IMR-90 (cell line): ENCODE results near the gene RAB36. TPM values are rescaled to one million over a fixed set of nuclear protein-coding genes. Genes with fewer than 3 reads are reported as not detected.

Source experiments
- ATAC-seq: fragments of 200-7000 bp; cut with Tn5 transposase; 2 replicates; pipeline ENCODE4 v1.9.1; 2020; ENCODE audit warnings: low read depth, mild to moderate bottlenecking, moderate library complexity
- BruUV-seq: library from RNA; stranded (reverse); fragments of 400-500 nt; replicated peaks from 2 replicates; lab custom pipeline; 2021; lab: Mats Ljungman, UMichigan
- CTCF ChIA-PET: fragments of 300-600 bp; formaldehyde crosslinking; extraction: SDS; loops from one replicate; lab custom pipeline; 2021; ENCODE audit warnings: antibody characterized with exemption; lab: Yijun Ruan, JAX
- POLR2A ChIA-PET: fragments of 300-600 bp; sonication (Branson Sonifier 250); formaldehyde crosslinking; loops from one replicate; lab custom pipeline; 2022; ENCODE audit warnings: antibody characterized with exemption; ENCODE audit not compliant: unreplicated experiment; lab: Charles Lee
- DNase-seq: peaks from one replicate; pipeline ENCODE4 v3.0.0; 2013
- H2AFZ ChIP-seq: replicated peaks from 2 replicates; pipeline ENCODE3; 2013; ENCODE audit warnings: low read length, mild to moderate bottlenecking; ENCODE audit not compliant: poor library complexity
- H2AK5ac ChIP-seq: 2 replicates; pipeline ENCODE4 v1.6.1; 2013; ENCODE audit warnings: low read depth, low read length, inconsistent platforms
- H2AK9ac ChIP-seq: replicated peaks from 2 replicates; pipeline ENCODE3; 2013; ENCODE audit warnings: mild to moderate bottlenecking, low read depth, low read length, moderate library complexity; ENCODE audit not compliant: poor library complexity
- H2BK120ac ChIP-seq: 2 replicates; pipeline ENCODE4 v1.6.1; 2013; ENCODE audit warnings: low read depth, low read length, inconsistent platforms
- H2BK15ac ChIP-seq: 3 replicates; pipeline ENCODE4 v1.6.1; 2013; ENCODE audit warnings: low read depth, low read length, inconsistent platforms
- H2BK20ac ChIP-seq: 2 replicates; pipeline ENCODE4 v1.6.1; 2013; ENCODE audit warnings: low read depth, mild to moderate bottlenecking, inconsistent platforms, low read length, moderate library complexity
- H2BK5ac ChIP-seq: 2 replicates; pipeline ENCODE4 v1.6.1; 2013; ENCODE audit warnings: mild to moderate bottlenecking, low read depth, low read length, inconsistent platforms; ENCODE audit not compliant: poor library complexity, severe bottlenecking
- H3K14ac ChIP-seq: replicated peaks from 2 replicates; pipeline ENCODE4 v1.6.1; 2013; ENCODE audit warnings: low read depth, low read length, inconsistent platforms
- H3K18ac ChIP-seq: 2 replicates; pipeline ENCODE4 v1.6.1; 2013; ENCODE audit warnings: low read depth, low read length, control low read depth
- H3K23ac ChIP-seq: 2 replicates; pipeline ENCODE4 v1.6.1; 2013; ENCODE audit warnings: low read depth, low read length, inconsistent platforms
- H3K27ac ChIP-seq: 2 replicates; pipeline ENCODE4 v1.5.1; 2013; ENCODE audit warnings: mild to moderate bottlenecking, control low read depth, low read length; ENCODE audit not compliant: insufficient read depth
- H3K27me3 ChIP-seq: 2 replicates; pipeline ENCODE4 v1.6.1; 2013; ENCODE audit warnings: low read length; ENCODE audit not compliant: control insufficient read depth, insufficient read depth
- H3K36me3 ChIP-seq: 2 replicates; pipeline ENCODE4 v1.6.1; 2013; ENCODE audit warnings: low read length, mixed read lengths; ENCODE audit not compliant: control insufficient read depth, insufficient read depth
- H3K4ac ChIP-seq: 2 replicates; pipeline ENCODE4 v1.6.1; 2013; ENCODE audit warnings: low read depth, low read length, inconsistent platforms
- H3K4me1 ChIP-seq: 2 replicates; pipeline ENCODE4 v1.6.1; 2013; ENCODE audit warnings: low read length, mixed read lengths; ENCODE audit not compliant: control insufficient read depth, insufficient read depth
- H3K4me2 ChIP-seq: 2 replicates; pipeline ENCODE4 v1.6.1; 2013; ENCODE audit warnings: low read depth, mild to moderate bottlenecking, control low read depth, low read length, moderate library complexity
- H3K4me3 ChIP-seq: 2 replicates; pipeline ENCODE4 v1.5.1; 2013; ENCODE audit warnings: low read depth, mild to moderate bottlenecking, control low read depth, low read length, moderate library complexity; ENCODE audit not compliant: insufficient read depth
- H3K56ac ChIP-seq: 2 replicates; pipeline ENCODE4 v1.6.1; 2013; ENCODE audit warnings: low read length, inconsistent platforms; ENCODE audit not compliant: insufficient read depth; ENCODE audit errors: extremely low read depth
- H3K79me1 ChIP-seq, 2 experiments: 2 replicates each; pipeline ENCODE4 v1.6.1; 2013; ENCODE audit warnings: low read length in 2 of 2, inconsistent platforms in 1 of 2, low read depth in 1 of 2
- H3K9ac ChIP-seq: 2 replicates; pipeline ENCODE4 v1.6.1; 2013; ENCODE audit warnings: low read depth, low read length, control low read depth
- H3K9me1 ChIP-seq: 2 replicates; pipeline ENCODE4 v1.6.1; 2013; ENCODE audit warnings: low read length, inconsistent platforms; ENCODE audit not compliant: insufficient read depth
- H3K9me3 ChIP-seq: 2 replicates; pipeline ENCODE4 v1.6.1; 2013; ENCODE audit warnings: low read length; ENCODE audit not compliant: control insufficient read depth, insufficient read depth
- H4K20me1 ChIP-seq: 2 replicates; pipeline ENCODE4 v1.6.1; 2013; ENCODE audit warnings: low read length, inconsistent platforms; ENCODE audit not compliant: insufficient read depth
- H4K5ac ChIP-seq: 2 replicates; pipeline ENCODE4 v1.6.1; 2013; ENCODE audit warnings: mild to moderate bottlenecking, low read depth, low read length, control low read depth
- H4K8ac ChIP-seq, 2 experiments: 2 replicates each; pipeline ENCODE4 v1.6.1; 2013; ENCODE audit warnings: low read depth in 2 of 2, low read length in 2 of 2, control low read depth in 1 of 2, inconsistent platforms in 1 of 2
- H4K91ac ChIP-seq: 2 replicates; pipeline ENCODE4 v1.6.1; 2013; ENCODE audit warnings: low read depth, low read length, inconsistent platforms; ENCODE audit not compliant: insufficient read depth
- CEBPB ChIP-seq: IDR thresholded peaks from 2 replicates; pipeline ENCODE4 v1.6.1; 2012; ENCODE audit warnings: low read depth, low read length, improper control_type of control experiment
- FOS ChIP-seq: fragments of 150-350 bp; IDR thresholded peaks from 2 replicates; pipeline ENCODE4 v1.6.1; 2016; ENCODE audit warnings: low read depth, low read length
- MAFK ChIP-seq: IDR thresholded peaks from 2 replicates; pipeline ENCODE4 v1.6.1; 2012; ENCODE audit warnings: low read depth, low read length, improper control_type of control experiment
- MAZ ChIP-seq: IDR thresholded peaks from 2 replicates; pipeline ENCODE4 v1.6.1; 2012; ENCODE audit warnings: low read depth, mild to moderate bottlenecking, low read length, improper control_type of control experiment, moderate library complexity, borderline replicate concordance
- POLR2A ChIP-seq: IDR thresholded peaks from 2 replicates; pipeline ENCODE4 v1.6.1; 2012; ENCODE audit warnings: mild to moderate bottlenecking, low read depth, low read length
- RAD21 ChIP-seq: IDR thresholded peaks from 2 replicates; pipeline ENCODE4 v1.6.1; 2012; ENCODE audit warnings: low read length, improper control_type of control experiment
- RCOR1 ChIP-seq: IDR thresholded peaks from 2 replicates; pipeline ENCODE4 v1.6.1; 2012; ENCODE audit warnings: mild to moderate bottlenecking, low read length, improper control_type of control experiment; ENCODE audit not compliant: insufficient replicate concordance
- WGBS, 2 experiments: methylation state at CpG; one replicate each; pipeline versions ENCODE4 v1.1.5 to v1.1.7; 2013; ENCODE audit warnings: missing lambda C conversion rate in 2 of 2; ENCODE audit not compliant: insufficient read length in 1 of 2; ENCODE audit errors: extremely low coverage in 2 of 2; 5-methylcytosine and 5-hydroxymethylcytosine counted together
- dilution Hi-C: fragments of 300-500 bp; cut with HindIII; formaldehyde crosslinking; loops from one replicate; pipeline ENCODE4 v1.14.3; 2018; ENCODE audit warnings: low sequenced_read_pairs; ENCODE audit not compliant: unreplicated experiment
- in situ Hi-C: fragments of 300-500 bp; cut with MboI; formaldehyde crosslinking; loops from 3 replicates; pipeline ENCODE4 v1.14.3; 2019; ENCODE audit warnings: low sequenced_read_pairs, inconsistent platforms, mixed read lengths
- intact Hi-C: fragments of 100-400 bp; cut with micrococcal nuclease; formaldehyde crosslinking; loops from 2 replicates; pipeline ENCODE4 v1.10.0; 2022
- polyA plus RNA-seq, 3 experiments: library from polyadenylated mRNA; depleted of rRNA; stranded (reverse); fragments of >200 nt; gene quantifications; 2 replicates each; pipeline ENCODE4 v1.2.3, GENCODE V29; 2012; ENCODE audit warnings: low replicate concordance in 1 of 3
- total RNA-seq: library from RNA; depleted of rRNA; stranded (reverse); fragments of >200 nt; gene quantifications from 2 replicates; pipeline ENCODE4 v1.2.3, GENCODE V29; 2012
- TF ChIP-seq, protein P1 (sequence below): fragments of 150-350 bp; IDR thresholded peaks from 2 replicates; pipeline ENCODE4 v1.6.1; 2016; ENCODE audit warnings: low read depth, mild to moderate bottlenecking, low read length, moderate library complexity, borderline replicate concordance
- TF ChIP-seq, protein P2 (sequence below): fragments of 150-350 bp; IDR thresholded peaks from 2 replicates; pipeline ENCODE4 v1.6.1; 2017; ENCODE audit warnings: mild to moderate bottlenecking, antibody characterized with exemption, low read length, low read depth
- TF ChIP-seq, protein P3 (sequence below): conservative IDR thresholded peaks from 2 replicates; pipeline ENCODE4 v1.5.1; 2012; ENCODE audit warnings: mild to moderate bottlenecking, low read depth, low read length, improper control_type of control experiment

The RAB36 gene
- total and polyA plus RNA-seq, 2 of the 4 experiments (the other 2 are of a cell fraction): 3.6 to 4.0 TPM

DNA sequence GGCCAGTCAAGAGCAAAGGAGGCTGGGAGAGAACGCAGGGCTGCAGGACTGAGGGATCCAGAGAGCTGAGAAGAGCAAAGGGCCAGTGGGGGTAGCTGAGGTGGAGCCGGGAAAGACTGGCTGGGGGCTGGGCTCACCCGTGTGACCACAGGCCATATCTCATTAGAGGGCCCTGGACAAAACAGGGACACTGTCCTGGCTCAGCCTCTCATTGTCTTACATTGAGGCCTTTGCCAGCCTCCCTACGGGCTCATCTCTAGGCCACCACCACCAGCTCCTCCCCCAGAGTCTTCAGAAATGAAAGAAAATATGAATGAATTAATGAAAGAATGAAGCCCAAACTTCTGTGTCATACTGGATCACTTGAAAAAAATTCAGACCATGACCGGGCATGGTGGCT, 9.2 kb downstream of the RAB36 start (continued):
- TF ChIP-seq, protein P1, sequence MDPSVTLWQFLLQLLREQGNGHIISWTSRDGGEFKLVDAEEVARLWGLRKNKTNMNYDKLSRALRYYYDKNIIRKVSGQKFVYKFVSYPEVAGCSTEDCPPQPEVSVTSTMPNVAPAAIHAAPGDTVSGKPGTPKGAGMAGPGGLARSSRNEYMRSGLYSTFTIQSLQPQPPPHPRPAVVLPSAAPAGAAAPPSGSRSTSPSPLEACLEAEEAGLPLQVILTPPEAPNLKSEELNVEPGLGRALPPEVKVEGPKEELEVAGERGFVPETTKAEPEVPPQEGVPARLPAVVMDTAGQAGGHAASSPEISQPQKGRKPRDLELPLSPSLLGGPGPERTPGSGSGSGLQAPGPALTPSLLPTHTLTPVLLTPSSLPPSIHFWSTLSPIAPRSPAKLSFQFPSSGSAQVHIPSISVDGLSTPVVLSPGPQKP: no peak

DNA sequence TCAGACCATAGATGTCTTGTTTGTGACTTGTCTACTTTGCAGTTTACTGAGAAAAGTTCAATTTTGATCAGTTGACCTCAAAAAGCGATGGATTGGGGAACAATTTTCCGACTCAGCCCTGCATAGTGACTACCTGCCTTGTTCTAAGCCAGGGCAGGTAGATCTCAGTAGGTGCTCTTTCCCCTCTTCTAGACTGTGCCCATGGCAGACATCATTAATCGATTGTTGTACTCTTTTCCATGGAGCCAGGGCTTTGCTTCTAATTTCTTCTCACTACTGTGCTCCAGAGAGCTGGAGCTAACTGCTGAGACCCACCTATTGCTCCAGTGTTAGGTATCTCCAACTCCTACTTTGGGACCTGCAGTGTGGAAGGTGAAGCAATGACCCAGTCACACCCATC, 9.9 kb downstream of the RAB36 start:
- Histone ChIP-seq H3K4ac (no peak overlapping the region), H2BK15ac (no peak overlapping the region), H3K9me1 (no peaks in the 10 kb centered on the region; the same call in 1 of the 2 replicates), H2AK5ac (no peak overlapping the region), H3K9me3 (no peaks in the 10 kb centered on the region), H2BK20ac (no peak overlapping the region), H3K4me2 (no peak overlapping the region), H4K91ac (no peak overlapping the region), H3K4me3 (no peak overlapping the region), H3K36me3 (peaks cover 2% of the 10 kb centered on the region; the same call in 1 of the 2 replicates), H3K79me1 (no peaks in the 10 kb centered on the region), H2AK9ac (no peak overlapping the region), H3K9ac (no peak overlapping the region), H3K27ac (no peak overlapping the region), H4K5ac (no peak overlapping the region), H4K20me1 (no peaks in the 10 kb centered on the region), H3K27me3 (no peaks in the 10 kb centered on the region), H3K18ac (no peak overlapping the region), H3K4me1 (no peaks in the 10 kb centered on the region), H3K14ac (no peak overlapping the region), H2BK120ac (no peak overlapping the region), H4K8ac (no peak overlapping the region), H3K56ac (no peak overlapping the region), H2BK5ac (no peak overlapping the region), H2AFZ (no peak overlapping the region), H3K23ac (no peak overlapping the region)
- in situ Hi-C loops: no loop called here
- dilution Hi-C loops: no loop called here
- no TSS peak for BruUV-seq
- intact Hi-C loops: no loop called here
- ATAC-seq: no peak
- ChIA-PET POLR2A (no interaction called here), CTCF (no interaction called here)
- TF ChIP-seq RCOR1 (no peak), FOS (no peak), MAZ (no peak), MAFK (no peak), CEBPB (no peak), POLR2A (no peak), RAD21 (no peak)
- TF ChIP-seq, protein P2, sequence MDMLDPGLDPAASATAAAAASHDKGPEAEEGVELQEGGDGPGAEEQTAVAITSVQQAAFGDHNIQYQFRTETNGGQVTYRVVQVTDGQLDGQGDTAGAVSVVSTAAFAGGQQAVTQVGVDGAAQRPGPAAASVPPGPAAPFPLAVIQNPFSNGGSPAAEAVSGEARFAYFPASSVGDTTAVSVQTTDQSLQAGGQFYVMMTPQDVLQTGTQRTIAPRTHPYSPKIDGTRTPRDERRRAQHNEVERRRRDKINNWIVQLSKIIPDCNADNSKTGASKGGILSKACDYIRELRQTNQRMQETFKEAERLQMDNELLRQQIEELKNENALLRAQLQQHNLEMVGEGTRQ: no peak
- TF ChIP-seq, protein P3, sequence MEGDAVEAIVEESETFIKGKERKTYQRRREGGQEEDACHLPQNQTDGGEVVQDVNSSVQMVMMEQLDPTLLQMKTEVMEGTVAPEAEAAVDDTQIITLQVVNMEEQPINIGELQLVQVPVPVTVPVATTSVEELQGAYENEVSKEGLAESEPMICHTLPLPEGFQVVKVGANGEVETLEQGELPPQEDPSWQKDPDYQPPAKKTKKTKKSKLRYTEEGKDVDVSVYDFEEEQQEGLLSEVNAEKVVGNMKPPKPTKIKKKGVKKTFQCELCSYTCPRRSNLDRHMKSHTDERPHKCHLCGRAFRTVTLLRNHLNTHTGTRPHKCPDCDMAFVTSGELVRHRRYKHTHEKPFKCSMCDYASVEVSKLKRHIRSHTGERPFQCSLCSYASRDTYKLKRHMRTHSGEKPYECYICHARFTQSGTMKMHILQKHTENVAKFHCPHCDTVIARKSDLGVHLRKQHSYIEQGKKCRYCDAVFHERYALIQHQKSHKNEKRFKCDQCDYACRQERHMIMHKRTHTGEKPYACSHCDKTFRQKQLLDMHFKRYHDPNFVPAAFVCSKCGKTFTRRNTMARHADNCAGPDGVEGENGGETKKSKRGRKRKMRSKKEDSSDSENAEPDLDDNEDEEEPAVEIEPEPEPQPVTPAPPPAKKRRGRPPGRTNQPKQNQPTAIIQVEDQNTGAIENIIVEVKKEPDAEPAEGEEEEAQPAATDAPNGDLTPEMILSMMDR: no peak
- TF ChIP-seq, protein P1: no peak
- no CpG with 5 or more reads among the region's 3 CpGs for WGBS, 2 experiments
- DNase-seq: no peak
